Stomach (tissue), 9 donors: ENCODE data around the gene CISD3. TPM values are rescaled to one million over a fixed set of nuclear protein-coding genes. Genes with fewer than 3 reads are reported as not detected.

Experiments
- DNase-seq, 2 donors: peaks; one replicate each; pipeline versions ENCODE4 v3.0.0 to v3.0.0-alpha.2; 2013 to 2019
- H3K27ac ChIP-seq, 5 donors: fragments of 200-600 bp in 4 of 5; sonication (generic) in 4 of 5; one replicate each; pipeline ENCODE4 v1.5.1; 2013 to 2019; ENCODE audit warnings: mild to moderate bottlenecking in 1 of 5, moderate library complexity in 1 of 5
- H3K27me3 ChIP-seq, 3 donors: fragments of 200-600 bp; sonication (generic); one replicate each; pipeline ENCODE4 v1.5.1; 2017 to 2019; ENCODE audit warnings: mixed run types in 1 of 3
- H3K36me3 ChIP-seq, 4 donors: fragments of 200-600 bp; sonication (generic); 1 replicate in 3 of 4; 2 replicates in 1 of 4; pipeline ENCODE4 v1.5.1; 2016 to 2019
- H3K4me1 ChIP-seq, 4 donors: fragments of 200-600 bp; sonication (generic); one replicate each; pipeline ENCODE4 v1.5.1; 2016 to 2019
- H3K4me3 ChIP-seq, 4 donors: fragments of 200-600 bp; sonication (generic) in 3 of 4; one replicate each; pipeline ENCODE4 v1.5.1; 2016 to 2019; ENCODE audit warnings: mild to moderate bottlenecking in 1 of 4
- H3K9me3 ChIP-seq, 4 donors: fragments of 200-600 bp; sonication (generic); one replicate each; pipeline ENCODE4 v1.5.1; 2016 to 2019
- EP300 ChIP-seq: sonication (generic); formaldehyde crosslinking; IDR thresholded peaks from one replicate; pipeline ENCODE4 v1.6.1; 2017; ENCODE audit warnings: antibody characterized with exemption
- POLR2A ChIP-seq, 4 donors: fragments of 450-650 bp; IDR thresholded peaks; one replicate each; pipeline ENCODE4 v1.6.1; 2016; ENCODE audit warnings: antibody characterized with exemption in 4 of 4, control low read depth in 2 of 4, mild to moderate bottlenecking in 1 of 4, moderate library complexity in 1 of 4
- POLR2AphosphoS5 ChIP-seq, 3 donors: sonication (generic); formaldehyde crosslinking; IDR thresholded peaks; one replicate each; pipeline ENCODE4 v1.6.1; 2016; ENCODE audit warnings: antibody characterized with exemption in 3 of 3
- WGBS, 5 donors: extraction: QIAGEN DNeasy Blood & Tissue Kit in 3 of 5; methylation state at CpG; one replicate each; pipeline versions ENCODE4 v1.1.5 to v1.1.7; 2013 to 2018; 5-methylcytosine and 5-hydroxymethylcytosine counted together
- intact Hi-C: fragments of 100-400 bp; cut with DNase I; formaldehyde crosslinking; loops from one replicate; pipeline ENCODE4 v1.15.1; 2023; ENCODE audit warnings: low total_unique reads
- polyA plus RNA-seq, 3 donors: library from polyadenylated mRNA; stranded (reverse); fragments of 200-250 nt; gene quantifications; one replicate each; pipeline ENCODE4 v1.2.3, GENCODE V29; 2013
- total RNA-seq, 5 donors: library from RNA; depleted of rRNA; stranded (reverse); fragments of >200 nt; gene quantifications; one replicate each; pipeline versions ENCODE4 v1.1.0 to v1.2.3, GENCODE V29; 2014 to 2016
- TF ChIP-seq, protein P1 (sequence below), 7 experiments: fragments of 450-650 bp in 4 of 7; fragments of 200-600 bp in 3 of 7; sonication (generic) in 3 of 7; IDR thresholded peaks; one replicate each; pipeline ENCODE4 v1.5.1; 2016 to 2019; ENCODE audit warnings: antibody characterized with exemption in 7 of 7, control low read depth in 2 of 7, mild to moderate bottlenecking in 1 of 7
- donor health status: healthy with polysubstance abuse.
- donor health status: Bipolar disorder and iron deficiency.
- donor health status: healthy.

CISD3 gene
- total and polyA plus RNA-seq, 8 donors, result 4.0 to 79.9 (median 33.7) TPM

DNA sequence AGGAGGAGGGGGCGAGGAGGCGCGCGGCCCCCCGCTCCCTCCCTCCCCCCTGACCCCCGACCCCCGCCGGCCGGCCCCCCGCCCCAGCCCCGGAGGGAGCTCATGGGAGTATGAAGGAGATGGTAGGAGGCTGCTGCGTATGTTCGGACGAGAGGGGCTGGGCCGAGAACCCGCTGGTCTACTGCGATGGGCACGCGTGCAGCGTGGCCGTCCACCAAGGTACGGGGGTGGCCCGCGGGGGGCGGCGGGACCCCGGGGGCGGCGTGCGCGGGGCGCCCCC is 24.7 kb upstream of the CISD3 start:
- Histone ChIP-seq H3K36me3 (peaks cover 9 to 34% (median 29%) of the 10 kb centered on the region in 4 donors), H3K4me3 (peak overlapping the region; percentile 87 to 97 (median 94)), H3K4me1 (peaks cover 20 to 77% (median 53%) of the 10 kb centered on the region in 4 donors), H3K9me3 (no peaks in the 10 kb centered on the region), H3K27me3 (no peaks in the 10 kb centered on the region), H3K27ac (peak overlapping the region; percentile 90 to 99 (median 97))
- WGBS, 5 donors, result 0 to 1% (median 0%) methylated on average over 2 to 32 of the region's 32 CpGs; no CpG with 5 or more reads in 1 of the 5 donors
- TF ChIP-seq, protein P1, sequence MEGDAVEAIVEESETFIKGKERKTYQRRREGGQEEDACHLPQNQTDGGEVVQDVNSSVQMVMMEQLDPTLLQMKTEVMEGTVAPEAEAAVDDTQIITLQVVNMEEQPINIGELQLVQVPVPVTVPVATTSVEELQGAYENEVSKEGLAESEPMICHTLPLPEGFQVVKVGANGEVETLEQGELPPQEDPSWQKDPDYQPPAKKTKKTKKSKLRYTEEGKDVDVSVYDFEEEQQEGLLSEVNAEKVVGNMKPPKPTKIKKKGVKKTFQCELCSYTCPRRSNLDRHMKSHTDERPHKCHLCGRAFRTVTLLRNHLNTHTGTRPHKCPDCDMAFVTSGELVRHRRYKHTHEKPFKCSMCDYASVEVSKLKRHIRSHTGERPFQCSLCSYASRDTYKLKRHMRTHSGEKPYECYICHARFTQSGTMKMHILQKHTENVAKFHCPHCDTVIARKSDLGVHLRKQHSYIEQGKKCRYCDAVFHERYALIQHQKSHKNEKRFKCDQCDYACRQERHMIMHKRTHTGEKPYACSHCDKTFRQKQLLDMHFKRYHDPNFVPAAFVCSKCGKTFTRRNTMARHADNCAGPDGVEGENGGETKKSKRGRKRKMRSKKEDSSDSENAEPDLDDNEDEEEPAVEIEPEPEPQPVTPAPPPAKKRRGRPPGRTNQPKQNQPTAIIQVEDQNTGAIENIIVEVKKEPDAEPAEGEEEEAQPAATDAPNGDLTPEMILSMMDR (IDR thresholded peaks at IDR 0.05), result no peak
- TF ChIP-seq POLR2A (IDR thresholded peaks at IDR 0.05) (no peak), POLR2AphosphoS5 (IDR thresholded peaks at IDR 0.05) (no peak), EP300 (no peak)
- intact Hi-C loops, result no loop called here
- DNase-seq, result no peak

DNA sequence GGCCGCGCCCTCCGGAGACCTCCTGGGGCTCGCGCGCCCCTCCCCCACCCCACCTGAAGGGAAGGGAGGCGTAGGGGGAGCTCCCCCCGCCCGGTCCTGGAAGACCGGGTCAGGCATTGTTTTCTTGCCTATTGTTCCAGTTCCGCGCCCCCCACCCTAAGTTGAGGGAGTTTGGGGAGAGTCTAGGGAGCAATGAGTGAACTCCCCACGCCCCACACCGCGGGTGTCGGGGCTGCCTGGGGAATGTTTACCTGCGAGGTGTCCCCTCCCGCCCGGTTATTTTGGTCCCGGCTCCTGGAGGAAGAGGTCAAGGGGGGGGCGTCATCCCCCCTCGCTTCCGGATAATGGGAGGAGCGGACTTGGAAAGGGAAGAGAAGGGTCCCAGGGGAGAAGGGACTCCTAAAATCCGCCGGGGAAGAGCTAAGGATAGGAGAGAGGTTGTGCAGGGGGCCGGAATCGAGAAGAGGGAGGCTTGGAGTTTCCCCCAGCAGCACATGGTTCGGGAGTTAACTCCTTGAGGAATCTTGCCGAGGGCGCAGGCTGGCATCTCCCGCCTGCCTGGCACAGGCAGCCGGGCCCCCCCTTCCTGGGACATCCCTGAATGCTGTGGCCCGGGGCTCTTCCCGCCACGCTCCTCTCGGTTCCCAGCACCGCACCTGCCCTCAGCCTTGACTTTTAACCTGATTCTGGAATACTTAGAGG is 24.2 kb upstream of the CISD3 start:
- intact Hi-C loops, result no loop called here

DNA sequence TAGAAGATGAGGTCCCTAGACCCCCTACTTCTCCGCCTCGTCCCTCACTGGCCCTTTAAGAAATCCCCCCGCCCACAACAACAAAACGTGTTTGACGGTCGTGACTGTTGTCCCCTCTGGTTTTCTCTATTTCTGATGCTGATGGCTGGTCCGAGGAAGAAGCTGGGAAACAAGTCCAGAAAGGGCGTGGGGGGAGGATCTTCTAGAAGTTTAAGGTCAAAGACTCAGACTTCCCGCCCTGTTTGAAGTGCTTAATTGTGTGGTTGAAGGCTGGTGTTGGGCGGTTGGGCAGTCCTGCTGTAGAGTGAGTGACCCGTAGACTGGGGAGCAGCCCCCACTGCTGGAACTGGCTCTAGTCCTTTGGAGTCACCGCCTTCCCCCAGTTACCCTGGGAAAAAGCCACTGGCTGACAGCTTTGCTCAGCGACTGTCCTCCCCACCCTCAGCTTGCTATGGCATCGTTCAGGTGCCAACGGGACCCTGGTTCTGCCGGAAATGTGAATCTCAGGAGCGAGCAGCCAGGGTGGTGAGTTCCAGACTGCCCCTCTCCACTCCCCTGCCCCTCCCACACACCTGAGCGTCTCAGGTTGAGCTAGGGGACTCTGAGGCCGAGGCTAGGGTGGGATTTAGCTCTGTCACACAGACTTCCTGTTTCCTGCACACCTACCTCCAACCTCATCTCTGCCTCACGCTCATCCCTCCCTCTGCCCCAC is 23.5 kb upstream of the CISD3 start:
- peaks cover 17 to 46% (median 41%) of the 10 kb centered on the region in 4 donors for H3K36me3 ChIP-seq
- intact Hi-C loops, result no loop called here
- peak overlapping the region; percentile 87 to 97 (median 94) for H3K4me3 ChIP-seq
- H3K4me1 ChIP-seq, result peaks cover 13 to 78% (median 44%) of the 10 kb centered on the region in 4 donors
- no peaks in the 10 kb centered on the region for H3K9me3 ChIP-seq
- H3K27me3 ChIP-seq, result no peaks in the 10 kb centered on the region
- TF ChIP-seq POLR2AphosphoS5 (IDR thresholded peaks at IDR 0.05) (no peak), POLR2A (IDR thresholded peaks at IDR 0.05) (no peak), EP300 (no peak)
- TF ChIP-seq, protein P1 (IDR thresholded peaks at IDR 0.05), result no peak
- 9 to 14% (median 10%) methylated on average over 20 of the region's 20 CpGs for WGBS, 5 donors
- peak overlapping the region; percentile 90 to 99 (median 97) for H3K27ac ChIP-seq
- DNase-seq, result peak in 1 of 2 donors; percentile 57

More for the DNA sequence above, 24.2 kb upstream of the CISD3 start:
- peak; percentile 46 to 71 for DNase-seq
- no peaks in the 10 kb centered on the region for H3K27me3 ChIP-seq
- TF ChIP-seq, protein P1 (IDR thresholded peaks at IDR 0.05), result no peak
- TF ChIP-seq EP300, result no peak
- no peak for TF ChIP-seq POLR2A (IDR thresholded peaks at IDR 0.05)
- no peak for TF ChIP-seq POLR2AphosphoS5 (IDR thresholded peaks at IDR 0.05)
- peak overlapping the region; percentile 87 to 97 (median 94) for H3K4me3 ChIP-seq
- peaks cover 20 to 78% (median 51%) of the 10 kb centered on the region in 4 donors for H3K4me1 ChIP-seq
- peaks cover 10 to 39% (median 34%) of the 10 kb centered on the region in 4 donors for H3K36me3 ChIP-seq
- peak overlapping the region; percentile 90 to 99 (median 97) for H3K27ac ChIP-seq
- WGBS, 5 donors, result 0 to 2% (median 1%) methylated on average over 31 to 38 of the region's 38 CpGs
- no peaks in the 10 kb centered on the region for H3K9me3 ChIP-seq

DNA sequence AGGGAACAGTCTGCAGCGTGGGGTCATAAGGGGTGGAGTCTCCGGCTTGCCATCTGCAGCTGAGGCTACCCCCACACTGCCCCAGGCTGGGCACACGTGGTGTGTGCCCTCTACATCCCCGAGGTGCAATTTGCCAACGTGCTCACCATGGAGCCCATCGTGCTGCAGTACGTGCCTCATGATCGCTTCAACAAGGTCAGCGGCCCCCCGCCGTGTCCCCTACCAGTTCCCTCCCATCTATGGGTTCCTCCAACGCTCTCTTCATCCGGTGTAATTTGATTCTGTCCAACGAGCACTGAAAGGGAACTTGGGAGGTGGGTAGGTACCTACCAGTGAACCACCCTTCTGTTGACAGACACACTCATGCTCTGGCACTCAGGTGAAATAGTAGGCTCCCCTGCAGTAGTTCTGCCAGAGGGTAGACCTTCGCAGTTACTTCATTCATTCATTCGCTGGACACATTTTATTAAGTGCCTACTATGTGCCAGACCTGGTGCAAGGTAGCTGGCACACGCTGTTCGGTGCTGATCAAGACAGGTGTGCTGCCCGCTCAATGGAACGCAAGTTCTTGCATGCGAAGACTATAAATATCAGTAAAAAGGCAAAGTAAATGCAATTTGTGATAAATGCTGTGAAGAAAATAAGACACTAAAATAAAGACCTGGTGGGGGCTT is 22.3 kb upstream of the CISD3 start:
- H3K27ac ChIP-seq, result no peak overlapping the region
- H3K4me3 ChIP-seq, result peak overlapping the region in 1 of 4 donors; percentile 93
- TF ChIP-seq POLR2A (IDR thresholded peaks at IDR 0.05) (no peak), EP300 (no peak), POLR2AphosphoS5 (IDR thresholded peaks at IDR 0.05) (no peak)
- TF ChIP-seq, protein P1 (IDR thresholded peaks at IDR 0.05), result no peak
- H3K27me3 ChIP-seq, result no peaks in the 10 kb centered on the region
- 70 to 80% (median 75%) methylated on average over 21 of the region's 21 CpGs for WGBS, 5 donors
- no peak for DNase-seq
- peaks cover 28 to 58% (median 52%) of the 10 kb centered on the region in 4 donors for H3K36me3 ChIP-seq
- no peaks in the 10 kb centered on the region for H3K9me3 ChIP-seq
- intact Hi-C loops, result no loop called here
- peaks cover 10 to 75% (median 37%) of the 10 kb centered on the region in 4 donors for H3K4me1 ChIP-seq
